Pancreas (tissue), 10 donors: ENCODE data around the gene NDUFS7. TPM values are rescaled to one million over a fixed set of nuclear protein-coding genes. Genes with fewer than 3 reads are reported as not detected.

Experiments used
- ATAC-seq, 4 donors: fragments of 200-7000 bp; cut with Tn5 transposase; one replicate each; pipeline versions ENCODE4 v1.8.0 to v1.9.1; 2020; ENCODE audit warnings: mild to moderate bottlenecking in 4 of 4, moderate library complexity in 4 of 4
- DNase-seq, 6 donors: peaks; one replicate each; pipeline ENCODE4 v3.0.0-alpha.2; 2020
- FAIRE-seq: peaks from 2 replicates; lab custom pipeline; 2012; peaks lifted over from hg19 to GRCh38; lab: Jason Lieb, UNC
- H3K27ac ChIP-seq, 4 donors: fragments of 200-600 bp; sonication (generic); 1 replicate in 3 of 4; 2 replicates in 1 of 4; pipeline versions ENCODE4 v1.5.0 to v1.8.0; 2020
- H3K27me3 ChIP-seq, 4 donors: fragments of 200-600 bp; one replicate each; pipeline ENCODE4 v1.8.0; 2021
- H3K36me3 ChIP-seq, 3 donors: fragments of 200-600 bp; sonication (generic) in 1 of 3; one replicate each; pipeline versions ENCODE4 v1.5.0 to v1.8.0; 2020 to 2021
- H3K4me1 ChIP-seq, 3 donors: fragments of 200-600 bp; one replicate each; pipeline ENCODE4 v1.8.0; 2021
- H3K4me3 ChIP-seq, 4 donors: fragments of 200-600 bp; sonication (generic) in 2 of 4; one replicate each; pipeline versions ENCODE4 v1.5.0 to v1.8.0; 2020 to 2021
- H3K9me3 ChIP-seq, 4 donors: fragments of 200-600 bp; one replicate each; pipeline ENCODE4 v1.8.0; 2021
- CTCF ChIP-seq, 4 donors: fragments of 200-600 bp; sonication (generic) in 3 of 4; IDR thresholded peaks; one replicate each; pipeline versions ENCODE4 v1.5.0 to v1.8.0; 2021; ENCODE audit warnings: antibody characterized with exemption in 4 of 4
- WGBS, 2 donors: extraction: QIAGEN DNeasy Blood & Tissue Kit; methylation state at CpG; one replicate each; pipeline ENCODE4 v1.1.7; 2013; 5-methylcytosine and 5-hydroxymethylcytosine counted together
- intact Hi-C, 3 donors: fragments of 100-400 bp; cut with DNase I; formaldehyde crosslinking; loops; one replicate each; pipeline versions ENCODE4 v1.11.1 to v1.14.2; 2022
- polyA plus RNA-seq, 2 donors: library from polyadenylated mRNA; stranded (reverse); fragments of 200-250 nt; gene quantifications; one replicate each; pipeline ENCODE4 v1.2.3, GENCODE V29; 2013
- total RNA-seq, 6 donors: library from RNA; stranded (reverse); fragmentation: NEBNext Ultra II Directional in 4 of 6; extraction: Animal tissue kit (Norgen Biotek cat#: 25700) in 4 of 6; gene quantifications; one replicate each; pipeline versions ENCODE4 v1.2.1 to v1.2.4, GENCODE V29; 2021 to 2023
- donor health status: healthy with polysubstance abuse.
- donor health status: DM: no; HTN: no; CAD: no; lungs with moderate emphysema.
- donor health status: DM: no; HTN: no; CAD: no.
- donor health status: control.
- donor health status: control.
- donor health status: Bipolar disorder and iron deficiency.
- donor health status: DM: yes; HTN: yes; CAD: no.
- donor health status: DM: no; HTN: no; CAD: no.
- donor health status: DM: no; HTN: no; CAD: no.
- donor health status: DM: yes; HTN: yes; CAD: no.

The NDUFS7 gene
- total and polyA plus RNA-seq, 8 donors = 32.1 to 70.8 (median 46.5) TPM

GRCh38 chr19:1392939-1393530 lies 9.3 kb downstream of the NDUFS7 start:
- H3K4me3 ChIP-seq = no peak overlapping the region
- no peaks in the 10 kb centered on the region for H3K9me3 ChIP-seq
- no peaks in the 10 kb centered on the region for H3K27me3 ChIP-seq
- FAIRE-seq (no peak), ATAC-seq (no peak), DNase-seq (peak in 2 of 6 donors; percentile 42 to 82)
- TF ChIP-seq CTCF (IDR thresholded peaks at IDR 0.05) = no peak
- 93% methylated on average over 37 of the region's 37 CpGs for WGBS, 2 donors
- H3K4me1 ChIP-seq = peaks cover 12 to 19% (median 19%) of the 10 kb centered on the region in 3 donors
- intact Hi-C loops = no loop called here
- no peak overlapping the region for H3K27ac ChIP-seq
- H3K36me3 ChIP-seq = peaks cover 0 to 28% (median 10%) of the 10 kb centered on the region in 3 donors

GRCh38 chr19:1393841-1394240 lies 10.1 kb downstream of the NDUFS7 start:
- no peak for TF ChIP-seq CTCF (IDR thresholded peaks at IDR 0.05)
- H3K9me3 ChIP-seq = no peaks in the 10 kb centered on the region
- H3K4me3 ChIP-seq = no peak overlapping the region
- peak overlapping the region in 1 of 4 donors; percentile 28 for H3K27ac ChIP-seq
- DNase-seq (no peak), FAIRE-seq (no peak), ATAC-seq (no peak)
- H3K36me3 ChIP-seq = peaks cover 0 to 25% (median 7%) of the 10 kb centered on the region in 3 donors
- H3K27me3 ChIP-seq = no peaks in the 10 kb centered on the region
- 83 to 87% methylated on average over 17 of the region's 17 CpGs for WGBS, 2 donors
- intact Hi-C loops = no loop called here
- peaks cover 12 to 19% (median 19%) of the 10 kb centered on the region in 3 donors for H3K4me1 ChIP-seq

- 27% methylated on average over 41 to 43 of the region's 43 CpGs for WGBS, 2 donors
- Histone ChIP-seq H3K27me3 (no peaks in the 10 kb centered on the region), H3K36me3 (peaks cover 0 to 20% (median 3%) of the 10 kb centered on the region in 3 donors), H3K4me3 (peak overlapping the region in 1 of 4 donors; percentile 20), H3K9me3 (no peaks in the 10 kb centered on the region), H3K27ac (peak overlapping the region; percentile 76 to 81 (median 78)), H3K4me1 (peaks cover 12 to 19% (median 19%) of the 10 kb centered on the region in 3 donors)
- intact Hi-C loops = no loop called here
- ATAC-seq = peak; percentile 81 to 88 (median 85)
- peak; percentile 81 to 98 (median 94) for DNase-seq
- TF ChIP-seq CTCF (IDR thresholded peaks at IDR 0.05) = no peak
- no peak for FAIRE-seq
Observed at GRCh38 chr19:1394252-1395193, 10.8 kb downstream of the NDUFS7 start.

- H3K4me1 ChIP-seq = peaks cover 12 to 23% (median 19%) of the 10 kb centered on the region in 3 donors
- no peak for TF ChIP-seq CTCF (IDR thresholded peaks at IDR 0.05)
- H3K36me3 ChIP-seq = peaks cover 0 to 18% (median 0%) of the 10 kb centered on the region in 3 donors
- DNase-seq = peak; percentile 59 to 93 (median 80)
- WGBS, 2 donors = 33 to 48% methylated on average over 50 to 52 of the region's 52 CpGs
- H3K4me3 ChIP-seq = peak overlapping the region in 2 of 4 donors; percentile 8 to 20
- H3K9me3 ChIP-seq = no peaks in the 10 kb centered on the region
- H3K27me3 ChIP-seq = no peaks in the 10 kb centered on the region
- intact Hi-C loops = no loop called here
- no peak for FAIRE-seq
- peak; percentile 36 to 43 (median 40) for ATAC-seq
- H3K27ac ChIP-seq = peak overlapping the region; percentile 76 to 81 (median 78)
Observed at GRCh38 chr19:1395194-1396018, 11.7 kb downstream of the NDUFS7 start.
